CD4-positive, alpha-beta memory T cell (primary cell): ENCODE data around the gene MDM2. TPM values are rescaled to one million over a fixed set of nuclear protein-coding genes. Genes with fewer than 3 reads are reported as not detected.
"Not testable (repeated sequence)": the region's sequence is repeated elsewhere in the genome, so short reads cannot be mapped to it uniquely, and the experiment has no call there.

Experiments
- CTCF ChIA-PET: fragments of 350-600 bp; sonication (Branson Sonifier 250); formaldehyde crosslinking; loops from one replicate; lab custom pipeline; 2021; ENCODE audit warnings: inconsistent platforms; ENCODE audit not compliant: partially characterized antibody; lab: Charles Lee
- POLR2A ChIA-PET: fragments of 350-600 bp; sonication (Branson Sonifier 250); formaldehyde crosslinking; loops from one replicate; lab custom pipeline; 2021; ENCODE audit not compliant: partially characterized antibody; lab: Charles Lee
- DNase-seq, 5 donors: peaks; one replicate each; pipeline versions ENCODE4 v3.0.0 to v3.0.0-alpha.2; 2020 to 2022; ENCODE audit warnings: mixed read lengths in 1 of 5
- H3K27ac ChIP-seq: one replicate; pipeline ENCODE4 v1.7.0; 2013; ENCODE audit warnings: low read depth, low read length
- H3K27me3 ChIP-seq: 2 replicates; pipeline ENCODE4 v1.7.0; 2013; ENCODE audit warnings: mild to moderate bottlenecking, low read length, moderate library complexity; ENCODE audit not compliant: insufficient read depth
- H3K36me3 ChIP-seq: 2 replicates; pipeline ENCODE4 v1.7.0; 2013; ENCODE audit warnings: mild to moderate bottlenecking, low read length, moderate library complexity; ENCODE audit not compliant: insufficient read depth
- H3K4me1 ChIP-seq: 2 replicates; pipeline ENCODE4 v1.7.0; 2013; ENCODE audit warnings: mild to moderate bottlenecking, low read length, moderate library complexity; ENCODE audit not compliant: insufficient read depth
- H3K4me3 ChIP-seq, 2 donors: one replicate each; pipeline ENCODE4 v1.7.0; 2013; ENCODE audit warnings: low read length in 2 of 2, mild to moderate bottlenecking in 1 of 2
- H3K9me3 ChIP-seq, 2 donors: one replicate each; pipeline ENCODE4 v1.7.0; 2013; ENCODE audit warnings: low read length in 2 of 2, control low read depth in 1 of 2; ENCODE audit not compliant: control insufficient read depth in 1 of 2
- H3K27ac Mint-ChIP-seq, 7 donors: one replicate each; pipeline ENCODE4 v1.8.0; 2020 to 2021; ENCODE audit warnings: mixed read lengths in 7 of 7, mild to moderate bottlenecking in 6 of 7, inconsistent platforms in 3 of 7, moderate library complexity in 3 of 7
- H3K27me3 Mint-ChIP-seq, 2 donors: one replicate each; pipeline ENCODE4 v1.8.0; 2020 to 2021; ENCODE audit warnings: mixed read lengths in 2 of 2
- H3K36me3 Mint-ChIP-seq, 2 donors: one replicate each; pipeline ENCODE4 v1.8.0; 2020 to 2021; ENCODE audit warnings: mixed read lengths in 2 of 2, inconsistent platforms in 1 of 2, mild to moderate bottlenecking in 1 of 2
- H3K4me1 Mint-ChIP-seq, 4 donors: one replicate each; pipeline ENCODE4 v1.8.0; 2020 to 2021; ENCODE audit warnings: mixed read lengths in 4 of 4, mild to moderate bottlenecking in 1 of 4
- H3K4me3 Mint-ChIP-seq, 8 donors: one replicate each; pipeline ENCODE4 v1.8.0; 2020 to 2021; ENCODE audit warnings: mixed read lengths in 8 of 8, mild to moderate bottlenecking in 7 of 8, moderate library complexity in 6 of 8, inconsistent platforms in 3 of 8
- H3K9me3 Mint-ChIP-seq, 8 donors: one replicate each; pipeline ENCODE4 v1.8.0; 2020 to 2021; ENCODE audit warnings: mixed read lengths in 8 of 8, mild to moderate bottlenecking in 5 of 8, inconsistent platforms in 3 of 8, moderate library complexity in 1 of 8
- intact Hi-C: fragments of 100-400 bp; cut with micrococcal nuclease; formaldehyde crosslinking; loops from one replicate; pipeline ENCODE4 v1.15.1; 2023
- polyA plus RNA-seq, 2 donors: library from polyadenylated mRNA; unstranded; fragments of 300-500 nt; fragmentation: Illumina TruSeq; gene quantifications; one replicate each; pipeline ENCODE4 v1.2.3, GENCODE V29; 2021
- total RNA-seq, 2 experiments: library from RNA; stranded (reverse); gene quantifications; one replicate each; pipeline ENCODE4 v1.2.3, GENCODE V29; 2021

Gene MDM2
- total and polyA plus RNA-seq, 4 experiments from 2014 or later = 9.7 to 121 (median 69.9) TPM

DNA sequence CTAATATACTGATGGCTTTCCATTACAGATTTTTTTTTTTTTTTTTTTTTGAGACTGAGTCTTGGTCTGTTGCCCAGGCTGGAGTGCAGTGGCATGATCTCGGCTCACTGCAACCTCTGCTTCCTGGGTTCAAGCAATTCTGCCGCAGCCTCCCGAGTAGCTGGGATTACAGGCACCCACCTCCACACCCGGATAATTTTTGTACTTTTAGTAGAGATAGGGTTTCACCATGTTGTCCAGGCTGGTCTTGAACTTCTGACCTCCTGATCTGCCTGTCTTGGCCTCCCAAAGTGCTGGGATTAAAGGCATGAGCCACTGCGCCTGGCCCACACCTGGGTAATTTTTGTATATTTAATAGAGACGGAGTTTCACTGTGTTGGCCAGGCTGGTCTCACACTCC, 3.6 kb downstream of the MDM2 start:
- DNase-seq, H3K27ac Mint-ChIP-seq, H3K27me3 Mint-ChIP-seq, intact Hi-C loops, H3K4me3 ChIP-seq, H3K27me3 ChIP-seq, H3K9me3 ChIP-seq, H3K27ac ChIP-seq, H3K9me3 Mint-ChIP-seq: not testable (repeated sequence)
- Histone ChIP-seq H3K36me3 (peaks cover 25% of the 10 kb centered on the region), H3K4me1 (peaks cover 55% of the 10 kb centered on the region)
- CTCF ChIA-PET = interaction anchor here (1.3 to 6.4 kb wide), 2 partner anchors 19 to 60 kb away, joined by 3 to 29 read pairs; no protein-coding TSS in a partner anchor
- H3K4me3 Mint-ChIP-seq = peak overlapping the region in 2 of 8 donors; percentile 9 to 16
- POLR2A ChIA-PET = interaction anchor here (1.1 to 3.9 kb wide), 2 partner anchors 65 to 201 kb away, joined by 5 to 11 read pairs; partner anchors contain the start of genes RAP1B and SLC35E3
- H3K36me3 Mint-ChIP-seq = peaks cover 32 to 50% of the 10 kb centered on the region in 2 donors
- H3K4me1 Mint-ChIP-seq = peaks cover 24 to 59% (median 43%) of the 10 kb centered on the region in 4 donors

DNA sequence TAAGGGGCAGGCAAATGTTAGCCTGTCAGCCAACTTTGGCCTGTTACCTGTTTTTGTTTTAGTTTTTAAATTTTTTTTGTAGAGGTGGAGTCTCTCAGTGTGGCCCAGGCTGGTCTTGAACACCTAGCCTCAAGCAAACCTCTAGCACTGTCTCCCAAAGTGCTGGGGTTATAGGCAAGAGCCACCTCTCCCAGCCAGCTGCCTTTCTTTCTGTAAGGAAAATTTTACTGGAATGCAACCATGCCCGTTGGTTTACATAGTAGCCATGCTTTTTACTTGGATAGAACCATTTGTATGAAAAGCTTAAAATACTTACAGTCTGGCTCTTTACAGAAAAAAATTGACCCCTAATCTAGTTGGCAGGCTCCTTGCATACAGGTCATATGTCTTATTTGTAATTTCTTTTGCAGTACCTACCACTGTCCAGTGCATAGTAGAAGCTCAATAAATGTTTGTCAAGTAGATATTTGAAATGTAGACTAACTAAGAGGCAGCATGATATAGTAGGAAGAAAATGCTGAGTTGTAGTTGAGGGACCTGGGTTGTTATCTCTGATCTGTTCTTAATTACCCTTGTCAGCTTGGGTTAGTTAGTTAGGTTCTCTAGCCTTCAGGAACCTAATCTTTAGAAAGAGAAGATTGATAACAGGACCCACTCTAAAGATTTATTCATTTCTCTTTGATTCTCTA, 4.7 kb downstream of the MDM2 start:
- no peaks in the 10 kb centered on the region for H3K27me3 Mint-ChIP-seq
- Histone ChIP-seq H3K4me1 (peaks cover 48% of the 10 kb centered on the region), H3K9me3 (no peaks in the 10 kb centered on the region), H3K27ac (no peak overlapping the region), H3K27me3 (no peaks in the 10 kb centered on the region), H3K4me3 (no peak overlapping the region), H3K36me3 (peaks cover 32% of the 10 kb centered on the region)
- CTCF ChIA-PET = interaction anchor here (0.9 to 6.4 kb wide), 2 partner anchors 17 to 67 kb away, joined by 3 to 29 read pairs; partner anchors contain the start of gene SLC35E3
- POLR2A ChIA-PET = interaction anchor here (0.6 to 3.9 kb wide), 4 partner anchors 13 to 777 kb away, joined by 3 to 11 read pairs (median 4); partner anchors contain the start of gene SLC35E3
- peak overlapping the region in 5 of 7 donors; percentile 17 to 50 (median 37) for H3K27ac Mint-ChIP-seq
- H3K9me3 Mint-ChIP-seq = no peaks in the 10 kb centered on the region
- H3K4me3 Mint-ChIP-seq = peak overlapping the region in 2 of 8 donors; percentile 6 to 12
- intact Hi-C loops = no loop called here
- DNase-seq = no peak
- peaks cover 26 to 49% (median 39%) of the 10 kb centered on the region in 4 donors for H3K4me1 Mint-ChIP-seq
- peaks cover 32 to 58% of the 10 kb centered on the region in 2 donors for H3K36me3 Mint-ChIP-seq

- CTCF ChIA-PET = interaction anchor here (0.8 to 6.4 kb wide), 3 partner anchors 17 to 67 kb away, joined by 3 to 29 read pairs (median 3); partner anchors contain the start of gene SLC35E3
Measured at GRCh38 chr12:68813242-68813593, 5.2 kb downstream of the MDM2 start.

GRCh38 chr12:68814490-68815231, 6.7 kb downstream of the MDM2 start:
- Mint-ChIP-seq H3K4me1 (peaks cover 22 to 43% (median 33%) of the 10 kb centered on the region in 4 donors), H3K27ac (peak overlapping the region in 5 of 7 donors; percentile 10 to 84 (median 43)), H3K36me3 (peaks cover 31 to 56% of the 10 kb centered on the region in 2 donors), H3K27me3 (no peaks in the 10 kb centered on the region), H3K9me3 (no peaks in the 10 kb centered on the region), H3K4me3 (peak overlapping the region in 1 of 8 donors; percentile 45)
- POLR2A ChIA-PET = interaction anchor here (0.8 to 3.9 kb wide), 2 partner anchors 13 to 68 kb away, joined by 3 to 11 read pairs; partner anchors contain the start of gene SLC35E3
- intact Hi-C loops = no loop called here
- CTCF ChIA-PET = interaction anchor here (1.1 to 6.4 kb wide), 3 partner anchors 10 to 31 kb away, joined by 3 to 29 read pairs (median 5); no protein-coding TSS in a partner anchor
- no peaks in the 10 kb centered on the region for H3K9me3 ChIP-seq
- no peaks in the 10 kb centered on the region for H3K27me3 ChIP-seq
- H3K4me1 ChIP-seq = peaks cover 39% of the 10 kb centered on the region
- no peak overlapping the region for H3K4me3 ChIP-seq
- H3K27ac ChIP-seq = no peak overlapping the region
- peaks cover 41% of the 10 kb centered on the region for H3K36me3 ChIP-seq
- DNase-seq = no peak

More at GRCh38 chr12:68813242-68813593, 5.2 kb downstream of the MDM2 start:
- POLR2A ChIA-PET = interaction anchor here (0.6 to 3.9 kb wide), 3 partner anchors 10 to 67 kb away, joined by 3 to 11 read pairs (median 3); partner anchors contain the start of gene SLC35E3
- no peak for DNase-seq
- Histone ChIP-seq H3K27me3 (no peaks in the 10 kb centered on the region), H3K36me3 (peaks cover 35% of the 10 kb centered on the region), H3K9me3 (no peaks in the 10 kb centered on the region), H3K4me1 (peaks cover 48% of the 10 kb centered on the region), H3K27ac (no peak overlapping the region), H3K4me3 (no peak overlapping the region)
- H3K9me3 Mint-ChIP-seq = no peaks in the 10 kb centered on the region
- peak overlapping the region in 3 of 7 donors; percentile 17 to 50 (median 25) for H3K27ac Mint-ChIP-seq
- H3K4me3 Mint-ChIP-seq = peak overlapping the region in 1 of 8 donors; percentile 18
- H3K27me3 Mint-ChIP-seq = no peaks in the 10 kb centered on the region
- peaks cover 26 to 49% (median 37%) of the 10 kb centered on the region in 4 donors for H3K4me1 Mint-ChIP-seq
- H3K36me3 Mint-ChIP-seq = peaks cover 32 to 56% of the 10 kb centered on the region in 2 donors
- intact Hi-C loops = no loop called here

GRCh38 chr12:68815232-68815927, 7.4 kb downstream of the MDM2 start:
- DNase-seq = no peak
- H3K9me3 ChIP-seq = no peaks in the 10 kb centered on the region
- H3K36me3 ChIP-seq = peaks cover 46% of the 10 kb centered on the region

More at GRCh38 chr12:68815232-68815927, 7.4 kb downstream of the MDM2 start:
- Mint-ChIP-seq H3K4me1 (peaks cover 23 to 45% (median 33%) of the 10 kb centered on the region in 4 donors), H3K9me3 (no peaks in the 10 kb centered on the region), H3K36me3 (peaks cover 28 to 58% of the 10 kb centered on the region in 2 donors), H3K27ac (peak overlapping the region in 5 of 7 donors; percentile 1 to 84 (median 16)), H3K4me3 (peak overlapping the region in 1 of 8 donors; percentile 45), H3K27me3 (no peaks in the 10 kb centered on the region)
- Histone ChIP-seq H3K27me3 (no peaks in the 10 kb centered on the region), H3K27ac (no peak overlapping the region), H3K4me3 (no peak overlapping the region), H3K4me1 (peaks cover 39% of the 10 kb centered on the region)
- intact Hi-C loops = no loop called here
- ChIA-PET CTCF (interaction anchor here (1.8 to 6.4 kb wide), 2 partner anchors 9 to 15 kb away, joined by 5 to 29 read pairs; no protein-coding TSS in a partner anchor), POLR2A (interaction anchor here (0.8 to 3.9 kb wide), 2 partner anchors 13 to 69 kb away, joined by 3 to 11 read pairs; partner anchors contain the start of gene SLC35E3)
